Stimulated activated CD4-positive, alpha-beta T cell treated with anti-CD3 and anti-CD28 coated beads, Interleukin-4, amount 100 ng/mL, for 1 hour (primary cell): ENCODE results near the gene COX7A1.

Experiments used
- DNase-seq: peaks from one replicate; pipeline ENCODE4 v3.0.0-alpha.2; 2020

COX7A1 gene

GRCh38 chr19:36111200-36111539 is 41.1 kb downstream of the COX7A1 start:
- DNase-seq = no peak

- DNase-seq = no peak
Measured at GRCh38 chr19:36110487-36111199, 41.6 kb downstream of the COX7A1 start, which contains the start of gene OVOL3. Gene OVOL3 (plus strand): TSS chr19:36111143. CDS start chr19:36111203, 60 bp downstream.

GRCh38 chr19:36108684-36109083 is 43.6 kb downstream of the COX7A1 start:
- no peak for DNase-seq

- no peak for DNase-seq
Measured at GRCh38 chr19:36106991-36107390, 45.3 kb downstream of the COX7A1 start.

- DNase-seq = no peak
Measured at GRCh38 chr19:36106441-36106840, 45.8 kb downstream of the COX7A1 start.

- no peak for DNase-seq
Measured at GRCh38 chr19:36103842-36104552, 48.2 kb downstream of the COX7A1 start.

GRCh38 chr19:36103040-36103626 is 49.1 kb downstream of the COX7A1 start:
- no peak for DNase-seq

- no peak for DNase-seq
Measured at GRCh38 chr19:36101550-36102327, 50.5 kb downstream of the COX7A1 start.
